GM21528 (cell line): ENCODE results near the gene PTPRT.

Source experiments
- ATAC-seq: cut with Tn5 transposase; IDR thresholded peaks from one replicate; pipeline ENCODE4 v1.9.1; 2021; ENCODE audit warnings: mild to moderate bottlenecking, moderate library complexity; ENCODE audit not compliant: unreplicated experiment, low FRiP score

PTPRT gene

DNA sequence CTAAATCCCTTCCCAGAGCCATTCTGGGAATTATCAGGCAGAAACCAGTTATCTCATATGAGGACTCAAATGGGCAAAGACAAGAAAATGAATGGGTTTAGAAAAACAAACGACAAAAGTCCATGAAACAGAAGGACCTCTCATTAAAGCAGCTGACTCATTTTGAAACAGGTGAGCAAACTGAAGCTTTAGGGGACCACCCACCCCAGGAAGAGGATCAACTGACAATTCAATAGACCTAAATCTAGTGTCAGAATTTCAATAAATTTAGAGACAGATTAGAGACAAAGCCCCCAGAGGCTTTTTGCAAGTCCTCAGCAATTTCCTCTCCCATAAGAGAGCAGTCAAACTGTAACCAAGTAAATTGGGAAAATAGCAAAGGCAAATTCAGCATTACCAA, 333.8 kb downstream of the PTPRT start:
- no peak for ATAC-seq

DNA sequence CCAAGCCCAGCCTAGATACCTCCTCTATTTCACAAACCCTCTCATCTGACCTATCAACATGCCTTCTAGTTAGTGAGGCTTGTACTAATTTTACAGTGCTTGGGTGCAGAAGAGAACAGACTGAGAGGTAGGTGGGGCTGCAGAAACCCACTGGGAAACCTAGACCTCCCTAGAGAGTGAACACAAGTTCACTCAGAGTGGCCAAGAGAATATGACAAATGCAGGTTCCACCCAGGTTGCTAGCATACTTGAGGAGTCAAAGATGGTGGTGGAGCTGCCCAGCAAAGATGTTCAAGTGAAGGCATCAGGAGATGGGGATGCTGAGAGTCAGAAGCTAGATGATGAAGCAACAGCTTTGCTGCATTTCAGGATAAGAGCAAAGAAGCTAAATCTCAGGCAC, 337.0 kb downstream of the PTPRT start:
- ATAC-seq: no peak

GRCh38 chr20:42846784-42847490, 342.8 kb downstream of the PTPRT start:
- ATAC-seq: no peak

DNA sequence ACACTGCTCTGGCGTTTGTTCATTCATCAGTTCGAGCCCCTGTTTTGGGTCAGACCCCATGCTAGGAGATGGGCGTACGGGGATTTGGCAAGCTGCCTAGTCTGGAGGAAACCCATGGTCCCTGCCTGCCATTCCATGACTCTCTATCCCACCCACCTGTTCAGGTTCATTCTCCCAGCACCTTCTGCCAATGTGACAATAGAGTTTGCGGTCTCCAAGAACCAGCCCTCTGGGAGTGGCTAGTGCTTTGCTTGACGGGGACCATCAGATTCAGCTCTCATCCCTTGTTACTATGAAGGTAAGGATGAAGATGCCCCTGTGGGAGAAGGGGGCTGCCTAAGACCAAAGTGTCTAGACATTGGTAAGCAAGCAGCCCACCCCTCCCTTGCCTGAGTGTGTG, 345.0 kb downstream of the PTPRT start:
- no peak for ATAC-seq

- no peak for ATAC-seq
These were observed 352.2 kb downstream of the PTPRT start for GRCh38 chr20:42837456-42837855.

- no peak for ATAC-seq
These were observed 353.4 kb downstream of the PTPRT start for GRCh38 chr20:42836339-42836738.

- no peak for ATAC-seq
These were observed 381.8 kb downstream of the PTPRT start for GRCh38 chr20:42807876-42808275.

GRCh38 chr20:42795111-42795695, 394.5 kb downstream of the PTPRT start:
- no peak for ATAC-seq

DNA sequence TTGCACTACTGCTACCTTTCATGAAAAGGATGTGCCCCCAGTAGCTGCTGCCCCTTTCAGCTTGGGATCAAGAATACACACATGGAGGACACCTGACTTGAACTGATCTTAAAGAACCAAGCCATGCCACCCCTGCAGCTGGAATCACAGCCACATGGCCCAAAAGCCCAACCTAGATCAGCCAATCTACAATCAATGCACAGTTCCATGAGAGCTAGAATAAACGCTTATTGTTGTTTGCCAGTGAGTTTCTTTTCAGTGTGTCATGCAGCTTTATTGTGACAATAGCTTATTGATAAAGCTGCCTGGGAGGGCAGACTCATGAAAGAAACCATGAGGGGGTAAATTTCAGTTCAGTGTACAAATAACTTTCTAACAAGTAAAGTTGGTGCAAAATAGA, 397.7 kb downstream of the PTPRT start:
- no peak for ATAC-seq

GRCh38 chr20:42790111-42790510, 399.6 kb downstream of the PTPRT start:
- no peak for ATAC-seq

DNA sequence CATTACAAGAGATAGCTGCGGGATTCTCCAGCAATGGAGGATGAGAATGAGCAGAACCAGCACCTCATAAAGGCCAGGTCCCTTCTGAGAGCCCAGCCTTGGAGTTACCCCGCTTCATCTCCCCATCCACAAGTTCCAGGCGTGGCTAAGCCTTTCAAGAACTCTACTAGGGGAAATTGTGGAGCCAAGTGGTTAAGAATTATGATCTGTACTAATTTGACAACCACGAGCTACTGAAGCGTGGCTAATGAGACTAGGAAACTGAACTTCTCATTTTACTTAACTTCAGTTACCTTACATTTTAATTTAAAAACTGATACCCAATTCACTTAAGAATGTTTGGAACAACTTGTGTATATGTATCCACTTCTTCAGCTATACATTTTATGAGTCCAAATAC, 401.0 kb downstream of the PTPRT start:
- ATAC-seq: no peak

DNA sequence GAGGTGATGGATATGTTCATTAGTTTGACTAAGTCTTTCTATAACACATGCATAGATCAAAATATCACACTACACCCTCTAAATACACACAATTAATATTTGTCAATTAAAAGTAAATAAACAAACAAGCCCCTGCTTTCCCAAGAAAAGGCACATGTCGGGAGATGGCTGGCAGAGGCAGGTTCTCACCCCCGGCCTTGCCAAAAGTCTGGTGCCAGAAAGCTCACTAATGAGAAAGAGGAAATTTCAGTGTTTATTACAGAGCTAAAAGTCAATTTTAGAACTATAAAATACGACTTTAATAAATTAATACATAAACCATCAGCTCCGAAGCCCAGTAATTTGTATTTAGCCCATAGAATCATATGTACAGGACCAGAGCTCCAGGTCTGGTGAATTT, 404.7 kb downstream of the PTPRT start:
- ATAC-seq: no peak

DNA sequence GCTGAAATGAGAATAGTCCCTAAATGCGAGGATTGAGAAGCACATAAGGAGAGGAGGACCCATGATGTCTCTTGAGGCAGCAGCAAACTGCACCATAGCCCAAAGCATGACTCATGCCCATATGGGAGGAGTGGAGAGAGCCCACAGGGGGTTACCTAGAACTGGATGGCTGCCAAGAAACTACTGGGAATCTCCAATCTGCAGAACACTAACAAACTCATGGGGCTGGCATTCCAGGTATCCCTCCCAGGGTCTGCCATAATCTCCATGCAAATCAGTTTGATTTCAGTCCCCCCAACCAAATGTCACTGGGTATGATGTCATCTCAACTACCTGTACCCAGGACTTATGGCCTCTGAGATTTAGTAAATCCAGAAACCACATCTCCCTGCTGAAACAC, 410.5 kb downstream of the PTPRT start:
- no peak for ATAC-seq

- no peak for ATAC-seq
These were observed 413.8 kb downstream of the PTPRT start for GRCh38 chr20:42775866-42776265.

DNA sequence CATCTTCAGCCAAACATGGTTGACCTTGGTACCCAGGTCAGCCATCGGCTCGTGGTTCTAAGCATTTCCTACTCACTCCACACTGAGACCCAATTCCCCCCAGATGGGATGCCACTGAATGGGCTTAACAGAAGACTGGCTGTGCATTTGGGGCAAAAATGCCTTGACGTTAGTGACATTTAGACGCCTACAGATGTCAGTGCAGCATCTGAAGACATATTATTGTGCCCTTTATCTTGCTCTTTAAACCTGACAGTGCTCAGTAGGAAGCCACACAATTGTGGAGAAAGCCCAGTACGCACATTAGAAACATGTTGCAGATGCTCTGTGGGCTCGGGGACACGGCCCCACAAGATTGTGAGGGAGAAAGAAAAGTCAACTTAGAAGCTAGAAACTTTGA, 414.7 kb downstream of the PTPRT start:
- no peak for ATAC-seq

- ATAC-seq: no peak
These were observed 426.7 kb downstream of the PTPRT start for GRCh38 chr20:42763015-42763414.

DNA sequence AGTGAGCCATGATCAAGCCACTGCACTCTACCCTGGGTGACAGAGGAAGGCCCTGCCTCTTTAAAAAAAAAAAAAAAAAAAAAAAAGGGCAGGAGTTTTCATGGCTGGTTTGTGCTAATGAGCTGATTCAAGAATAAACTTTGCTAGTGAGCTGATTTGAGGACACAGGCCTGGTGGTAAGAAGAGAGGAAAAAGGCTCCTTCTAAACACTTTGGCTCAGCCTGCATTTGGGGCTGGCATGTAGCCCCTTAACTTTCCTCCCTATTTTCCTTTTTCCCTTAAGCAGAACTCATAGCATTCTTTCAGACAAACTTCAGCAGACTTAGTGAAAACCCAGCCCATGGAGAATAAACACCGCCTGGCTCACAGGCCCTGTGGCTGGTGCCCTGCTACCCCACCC, 432.7 kb downstream of the PTPRT start:
- ATAC-seq: no peak

- ATAC-seq: no peak
These were observed 435.0 kb downstream of the PTPRT start for GRCh38 chr20:42754706-42755105.

- ATAC-seq: no peak
These were observed 437.1 kb downstream of the PTPRT start for GRCh38 chr20:42752620-42753019.

DNA sequence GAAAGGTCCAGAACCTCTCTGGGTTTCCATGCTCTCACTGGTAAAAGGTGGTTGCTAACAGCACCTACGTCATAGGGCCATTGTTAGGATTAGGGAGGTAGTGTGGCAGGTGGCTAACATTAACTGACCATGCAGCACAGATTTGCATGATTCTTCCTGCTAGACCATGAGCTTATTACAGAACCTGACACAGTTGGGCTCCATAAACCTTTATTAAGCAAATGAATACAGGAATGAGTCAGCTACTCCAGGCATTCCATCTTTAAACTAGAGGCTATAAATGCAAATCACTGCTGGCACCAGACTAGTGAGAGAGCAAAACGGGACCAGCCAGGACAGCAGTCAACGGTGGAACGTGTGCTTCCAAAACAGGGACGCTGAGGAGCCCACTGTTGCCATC, 440.1 kb downstream of the PTPRT start:
- ATAC-seq: no peak

DNA sequence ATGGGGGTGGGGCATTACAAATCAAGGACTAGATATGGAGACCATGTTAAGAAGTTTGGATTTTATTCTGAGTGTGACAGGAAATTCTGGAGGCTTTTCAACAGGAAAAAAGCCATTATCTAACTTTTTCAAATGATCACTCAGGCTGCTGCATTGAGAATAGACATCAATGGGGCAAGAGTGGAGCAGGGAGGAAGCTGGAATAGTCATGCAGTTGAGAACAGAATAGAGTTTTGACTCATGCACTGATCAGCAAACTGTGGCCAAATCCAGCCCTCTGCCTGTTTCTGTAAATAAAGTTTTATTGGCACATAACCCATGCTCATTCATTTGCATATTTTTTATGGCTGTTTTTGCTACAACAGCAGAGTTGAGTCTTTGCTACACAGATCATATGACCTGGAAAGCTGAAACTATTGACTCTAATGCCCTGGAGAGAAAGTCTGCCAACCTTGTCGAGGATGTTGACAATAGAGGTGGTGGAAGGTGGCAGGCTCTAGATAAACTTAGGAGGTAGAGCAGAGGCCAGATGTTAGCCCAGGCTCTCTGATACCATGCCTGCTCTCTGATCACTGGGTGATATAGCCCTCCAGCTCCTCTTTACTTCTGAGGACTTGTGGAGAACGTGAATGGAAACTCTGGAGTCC, 441.8 kb downstream of the PTPRT start:
- ATAC-seq: no peak
